CD4-positive, alpha-beta T cell treated with Interleukin-17A for 4 hours (primary cell): ENCODE measurements around the gene MBNL1.
A peak's percentile ranks its signal among the peaks of the same experiment; 100 is the strongest.
"Not testable (repeated sequence)": the region's sequence is repeated elsewhere in the genome, so short reads cannot be mapped to it uniquely, and the experiment has no call there.

Source experiments
- DNase-seq: peaks from one replicate; pipeline ENCODE4 v3.0.0-alpha.2; 2020; ENCODE audit warnings: mixed read lengths

MBNL1 gene

DNA sequence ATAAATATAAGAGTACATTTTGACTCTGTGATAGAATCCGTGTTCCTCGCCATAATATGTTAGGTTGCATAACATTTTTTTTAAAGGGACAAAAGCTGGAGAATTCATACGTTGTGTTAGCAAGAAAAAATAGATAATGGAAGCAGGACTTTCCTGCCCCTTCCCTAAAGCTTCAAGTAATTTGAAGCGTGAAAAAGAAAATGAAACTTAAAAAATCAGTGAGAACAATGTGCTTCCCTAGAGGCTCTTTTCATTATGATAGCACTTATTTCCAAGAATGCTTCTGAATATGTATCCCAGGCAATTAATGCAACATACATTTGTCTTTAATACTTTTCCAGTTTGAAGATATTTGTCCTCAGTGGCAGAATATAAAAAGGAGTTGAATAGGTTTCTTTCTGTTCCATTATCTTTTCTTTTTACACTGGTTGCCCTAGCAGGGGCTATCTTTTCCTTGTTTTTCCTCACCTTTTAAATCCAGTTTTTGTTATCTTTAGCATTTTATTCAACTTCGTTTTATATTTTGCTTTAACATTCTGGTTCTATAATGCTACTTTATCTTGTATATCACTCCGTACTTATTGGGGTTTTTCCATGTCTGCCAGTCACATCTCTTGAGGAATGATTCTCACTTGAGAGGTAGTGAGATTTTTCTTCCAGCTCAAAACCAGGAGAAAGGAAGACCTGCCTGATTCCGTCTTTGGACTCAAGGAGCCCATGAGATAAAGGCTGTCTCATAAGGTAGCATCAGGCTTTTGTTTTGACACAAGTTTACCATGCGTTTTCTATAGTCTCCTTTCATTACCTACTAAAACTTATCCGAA, 113.8 kb downstream of the MBNL1 start:
- DNase-seq = no peak

DNA sequence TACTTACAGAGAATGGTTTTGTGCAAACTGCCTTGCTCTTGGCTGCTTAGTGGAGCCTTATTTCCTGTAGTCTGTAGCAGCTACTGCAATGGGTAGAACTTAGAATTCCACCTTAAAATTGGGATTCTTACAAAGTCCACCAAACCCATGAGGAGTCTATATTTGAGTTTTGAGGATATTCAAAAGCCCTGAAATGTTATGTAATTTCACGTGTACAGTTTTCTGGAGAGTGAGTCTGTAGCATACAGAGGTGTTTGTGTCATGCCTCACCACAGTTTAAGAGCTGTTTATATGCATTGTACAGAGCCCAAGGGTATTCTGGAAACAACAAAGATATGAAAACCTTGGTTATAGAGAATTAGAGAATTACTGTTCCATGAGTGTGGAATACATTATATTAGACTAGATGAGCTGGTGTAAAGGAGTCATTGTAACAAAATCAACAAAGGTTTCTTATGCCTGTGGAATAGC, 114.4 kb downstream of the MBNL1 start:
- no peak for DNase-seq

DNA sequence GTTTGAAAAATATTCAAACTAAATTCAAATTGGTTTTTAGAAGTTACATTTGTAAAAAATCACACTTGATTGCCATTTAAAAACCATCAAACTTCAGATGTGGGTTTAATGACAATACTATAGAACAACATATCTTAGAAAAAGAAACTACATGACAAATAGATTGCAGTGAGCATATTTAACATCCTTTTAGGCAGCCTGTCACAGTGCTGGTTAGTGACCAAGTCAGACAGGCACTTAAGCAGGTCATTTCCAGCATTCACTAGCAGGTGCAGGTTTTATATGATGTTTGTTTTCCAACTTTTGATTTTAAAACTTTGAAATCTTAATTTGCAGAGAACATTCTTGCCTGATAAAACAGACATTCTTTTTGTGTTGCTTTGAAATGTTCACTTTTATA, 115.7 kb downstream of the MBNL1 start:
- DNase-seq = no peak

DNA sequence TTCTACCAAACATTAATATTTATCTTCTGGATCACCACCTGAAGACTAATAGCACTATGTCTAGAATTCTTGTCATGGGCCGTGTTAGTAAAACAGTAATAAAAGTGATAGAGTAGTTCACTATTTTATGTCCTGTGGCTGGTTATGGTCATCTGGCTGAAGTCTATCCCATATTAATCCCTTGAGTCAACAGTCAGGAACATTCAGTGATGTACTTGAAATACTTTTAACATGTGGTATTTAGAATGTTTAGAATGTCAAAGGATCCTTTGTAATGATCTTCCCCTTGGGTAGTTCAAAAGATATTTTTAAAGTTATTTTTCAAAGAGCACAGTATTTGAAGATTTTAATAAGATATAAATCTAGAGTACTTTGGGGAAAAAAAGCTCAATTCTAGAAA, 117.0 kb downstream of the MBNL1 start:
- DNase-seq = no peak

- DNase-seq = no peak
Observed at GRCh38 chr3:152386208-152386607, 117.5 kb downstream of the MBNL1 start.

GRCh38 chr3:152388631-152389030, 119.9 kb downstream of the MBNL1 start:
- DNase-seq = no peak

DNA sequence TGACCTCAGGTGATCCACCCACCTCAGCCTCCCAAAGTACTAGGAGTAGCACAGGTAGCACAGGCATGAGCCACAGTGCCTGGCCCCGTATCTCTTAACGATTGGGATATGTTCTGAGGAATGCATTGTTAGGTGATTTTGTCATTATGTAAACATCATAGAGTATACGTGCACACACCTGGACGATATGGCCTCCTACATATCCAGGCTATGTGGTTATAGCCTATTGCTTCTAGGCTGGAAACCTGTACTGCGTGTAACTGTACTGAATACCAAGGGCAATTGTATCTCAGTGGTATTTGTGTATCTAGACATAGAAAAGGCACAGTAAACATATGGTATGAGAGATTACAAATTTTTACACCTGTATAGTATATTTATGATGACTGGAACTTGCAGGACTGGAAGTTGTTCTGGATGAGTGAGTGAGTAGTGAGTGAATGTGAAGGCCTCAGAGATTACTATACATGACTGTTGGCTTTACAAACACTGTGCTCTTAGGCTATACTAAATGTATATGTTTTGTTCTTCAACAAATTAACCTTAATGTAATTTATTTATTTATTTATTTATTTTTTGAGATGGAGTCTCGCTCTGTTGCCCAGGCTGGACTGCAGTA, 120.7 kb downstream of the MBNL1 start:
- DNase-seq = no peak

- DNase-seq = no peak
Observed at GRCh38 chr3:152390647-152391046, 121.9 kb downstream of the MBNL1 start.

GRCh38 chr3:152391671-152392070, 122.9 kb downstream of the MBNL1 start:
- DNase-seq = no peak

DNA sequence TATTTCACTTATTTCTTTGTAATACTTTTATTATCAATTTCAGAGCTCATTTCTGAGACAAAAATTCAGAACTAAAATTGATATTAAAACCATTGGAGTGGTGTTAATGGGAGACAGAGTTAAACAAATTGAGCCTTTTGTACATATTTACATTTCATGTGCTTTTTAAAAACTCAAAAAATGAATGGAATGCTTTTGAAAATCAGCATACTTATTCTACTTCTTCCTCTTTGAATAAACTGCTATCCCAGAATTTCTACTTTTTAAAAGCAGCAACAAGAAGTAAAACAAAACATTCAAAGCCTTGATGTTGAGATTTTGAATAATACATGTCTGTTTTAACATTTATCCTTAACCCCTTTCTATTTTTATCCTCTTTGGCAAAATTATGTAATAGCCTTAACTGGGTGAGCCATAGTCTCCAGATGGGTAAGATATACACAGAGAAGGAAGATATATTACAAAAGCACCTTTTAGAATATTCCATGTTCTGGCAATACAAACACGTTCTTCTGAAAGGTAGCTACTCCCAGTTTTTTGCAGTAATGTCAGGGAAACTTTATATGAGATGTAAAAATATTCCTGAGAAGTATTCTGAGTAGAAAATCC, 123.6 kb downstream of the MBNL1 start:
- no peak for DNase-seq

DNA sequence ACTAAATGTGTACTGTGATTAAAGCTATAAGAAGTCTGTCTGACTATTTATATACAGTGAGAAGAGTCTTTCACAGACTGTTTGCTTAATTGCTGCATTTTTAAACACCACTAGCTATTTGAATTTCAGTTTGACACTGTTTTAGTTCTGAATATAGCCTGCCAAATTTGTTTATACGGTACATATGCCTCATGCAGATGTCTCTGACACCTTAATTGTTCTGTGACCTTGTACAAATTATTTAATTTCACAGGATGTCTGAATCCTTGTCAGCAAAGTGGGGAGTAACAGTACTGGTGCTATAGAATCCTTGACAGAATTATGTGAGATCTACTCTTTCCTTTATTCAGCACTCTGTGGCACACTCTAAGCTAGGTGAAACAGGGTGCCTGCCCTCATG, 125.5 kb downstream of the MBNL1 start:
- DNase-seq = no peak

DNA sequence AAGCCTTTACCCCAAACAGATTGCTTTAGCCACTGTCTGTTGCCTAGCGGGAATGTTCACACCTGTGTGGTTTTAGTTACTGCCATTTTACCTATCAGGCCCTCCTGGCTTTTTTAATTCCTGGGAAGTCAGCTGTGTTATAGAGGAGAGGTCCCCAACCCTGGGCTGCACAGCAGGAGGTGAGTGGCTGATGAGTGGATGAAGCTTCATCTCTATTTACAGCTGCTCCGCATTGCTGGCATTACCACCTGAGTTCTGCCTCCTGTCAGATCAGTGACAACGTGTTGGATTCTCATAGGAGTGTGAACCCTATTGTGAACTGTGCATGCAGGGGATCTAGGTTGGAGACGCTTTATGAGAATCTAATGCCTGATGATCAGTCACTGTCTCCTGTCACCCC, 127.0 kb downstream of the MBNL1 start:
- DNase-seq = no peak

DNA sequence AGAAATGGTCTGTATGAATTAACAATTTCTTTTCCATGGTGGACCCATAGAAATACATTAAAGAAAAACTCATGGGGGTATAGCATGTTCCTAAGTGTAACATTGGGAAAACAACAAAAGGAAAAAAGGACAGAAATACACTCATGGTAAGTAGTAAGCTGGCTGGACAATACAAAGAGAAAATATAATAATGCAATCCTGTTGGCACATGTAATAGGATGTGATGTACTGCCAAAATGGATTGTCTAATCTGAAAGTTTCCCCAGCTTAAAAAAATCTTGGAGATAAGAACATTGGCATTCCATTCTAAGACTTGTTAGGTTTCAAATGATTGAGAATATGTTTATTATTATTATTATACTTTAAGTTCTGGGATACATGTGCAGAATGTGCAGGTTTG, 128.1 kb downstream of the MBNL1 start:
- DNase-seq = no peak

DNA sequence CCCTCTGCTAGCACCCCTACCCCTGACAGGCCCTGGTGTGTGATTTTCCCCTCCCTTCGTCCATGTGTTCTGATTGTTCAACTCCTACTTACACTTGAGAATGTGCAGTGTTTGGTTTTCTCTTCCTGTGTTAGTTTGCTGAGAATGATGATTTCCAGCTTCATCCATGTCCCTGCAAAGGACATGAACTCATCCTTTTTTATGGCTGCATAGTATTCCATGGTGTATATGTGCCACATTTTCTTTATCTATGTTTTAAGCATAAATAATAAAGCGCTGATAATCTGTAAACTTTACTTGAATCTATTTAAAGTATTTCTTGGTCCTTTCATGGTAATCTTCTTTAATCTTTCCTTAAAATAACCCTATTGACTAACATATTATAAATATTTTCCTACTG, 128.6 kb downstream of the MBNL1 start:
- DNase-seq = not testable (repeated sequence)

DNA sequence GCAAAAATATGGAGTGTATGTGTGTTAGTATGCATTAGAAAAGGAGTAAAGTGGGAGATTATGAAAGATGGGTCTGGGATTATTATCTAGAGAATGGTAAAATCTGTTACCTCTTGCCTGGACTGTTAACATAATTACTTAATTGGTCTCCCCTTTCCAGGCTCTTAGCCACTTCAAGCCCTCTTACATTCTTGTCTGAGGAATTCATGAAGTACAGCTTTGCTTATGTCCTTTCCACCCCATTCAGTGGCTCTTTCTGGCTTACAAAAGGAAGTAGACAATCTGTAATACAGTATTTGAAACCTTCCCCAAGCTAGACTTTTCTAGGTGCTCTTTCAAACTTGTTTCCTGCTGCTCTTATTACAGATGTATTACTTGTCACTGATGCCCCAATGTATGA, 129.8 kb downstream of the MBNL1 start:
- DNase-seq = no peak

- peak; percentile 33 for DNase-seq
Observed at GRCh38 chr3:152399374-152399773, 130.6 kb downstream of the MBNL1 start.

DNA sequence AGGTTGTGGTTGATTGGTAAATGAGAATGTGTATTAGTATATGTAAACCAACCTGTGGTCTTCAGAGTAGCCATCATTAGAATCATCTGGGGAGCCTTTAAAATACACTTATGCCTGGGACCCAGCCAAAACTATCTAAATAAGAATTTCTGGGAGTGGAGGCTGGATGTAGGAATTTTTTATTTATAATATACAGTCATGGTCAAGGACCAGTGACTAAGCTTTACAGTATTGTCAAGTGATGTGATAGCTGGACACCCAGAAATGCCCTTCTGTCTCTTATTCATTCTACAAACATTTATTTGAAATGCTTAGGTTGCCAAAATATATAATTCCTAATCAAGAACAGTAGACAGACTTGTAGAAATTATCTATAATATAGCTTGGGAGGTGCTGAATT, 132.2 kb downstream of the MBNL1 start:
- no peak for DNase-seq

GRCh38 chr3:152402695-152403451, 134.1 kb downstream of the MBNL1 start:
- no peak for DNase-seq

DNA sequence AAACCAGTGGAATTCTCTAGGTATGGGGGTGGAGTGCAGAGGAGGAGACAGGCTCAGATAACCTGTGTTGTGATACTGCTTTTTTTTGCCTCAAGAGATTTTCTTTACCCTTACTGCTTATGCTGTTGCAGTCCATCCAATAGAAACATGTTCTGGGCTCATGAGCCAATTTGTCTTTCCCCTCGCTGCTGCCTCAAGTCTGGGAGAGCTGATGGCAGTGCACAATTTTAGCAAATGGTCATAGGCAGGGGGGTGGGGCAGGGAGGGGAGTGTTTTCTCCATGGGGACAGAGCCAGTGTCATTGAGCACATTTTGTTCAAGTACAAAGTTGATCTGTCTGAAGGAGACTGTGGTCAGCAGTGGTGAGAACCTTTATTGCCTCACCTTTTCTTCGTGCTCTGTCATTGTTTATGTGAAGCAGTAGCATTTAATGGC, 134.9 kb downstream of the MBNL1 start:
- DNase-seq = no peak

DNA sequence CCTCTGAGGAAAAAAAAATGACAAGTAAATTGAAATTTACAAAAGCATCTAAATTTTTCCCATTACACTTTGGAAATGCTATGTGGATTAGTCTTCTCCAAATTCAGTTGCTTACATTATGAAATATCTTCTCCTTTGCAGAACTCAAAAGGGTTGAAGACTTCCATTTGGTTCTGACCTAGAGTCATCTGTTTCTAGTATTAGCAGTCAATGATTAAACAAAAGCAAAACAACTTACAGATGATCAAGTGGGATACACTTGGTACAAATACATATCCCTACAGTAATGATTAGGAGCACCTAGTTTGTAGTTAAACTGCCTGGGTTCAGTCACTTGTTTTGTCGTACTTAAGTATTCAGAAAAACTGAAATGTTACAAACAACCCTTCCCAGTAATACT, 136.2 kb downstream of the MBNL1 start:
- no peak for DNase-seq

DNA sequence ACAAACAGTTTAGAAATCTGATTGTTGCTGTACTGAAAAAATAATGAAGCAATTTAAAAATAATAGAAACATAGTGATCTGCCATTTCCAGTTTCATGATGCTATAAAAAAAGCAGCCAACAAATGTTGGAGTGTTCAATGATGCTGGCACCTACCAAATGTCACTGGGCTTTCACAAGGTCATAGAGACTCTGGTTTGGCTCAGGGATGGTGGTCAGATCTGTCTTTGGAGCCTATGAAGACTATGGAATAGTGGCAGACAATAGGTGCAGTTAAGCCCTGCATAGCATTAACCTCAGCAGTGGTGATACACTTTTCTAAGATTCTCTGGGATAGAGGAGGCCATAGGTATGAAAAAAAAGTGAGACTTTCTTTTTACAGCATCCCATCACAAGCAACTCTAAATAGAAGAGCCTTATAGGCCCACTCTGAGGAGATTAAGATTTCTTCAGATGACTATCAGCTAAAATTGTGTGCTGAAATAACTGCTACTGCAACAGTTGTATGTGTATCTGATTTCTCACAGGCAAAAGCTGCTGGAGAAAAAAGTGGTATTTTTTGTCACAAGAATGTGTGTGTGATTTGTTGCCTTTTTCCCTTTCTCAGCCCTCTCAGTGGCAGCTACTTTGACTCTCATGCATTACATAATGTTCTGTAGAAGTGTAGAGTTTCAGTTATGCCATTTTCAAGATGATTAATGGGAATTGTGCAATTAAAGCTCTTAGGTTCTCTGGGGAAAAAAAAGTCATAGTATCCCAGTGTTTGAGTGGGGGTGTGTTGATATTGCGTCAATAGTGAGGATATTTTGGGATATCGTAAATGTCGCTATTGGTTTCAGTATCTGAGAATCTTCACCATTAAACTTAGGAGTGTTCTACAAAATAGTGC, 137.4 kb downstream of the MBNL1 start:
- DNase-seq = no peak

DNA sequence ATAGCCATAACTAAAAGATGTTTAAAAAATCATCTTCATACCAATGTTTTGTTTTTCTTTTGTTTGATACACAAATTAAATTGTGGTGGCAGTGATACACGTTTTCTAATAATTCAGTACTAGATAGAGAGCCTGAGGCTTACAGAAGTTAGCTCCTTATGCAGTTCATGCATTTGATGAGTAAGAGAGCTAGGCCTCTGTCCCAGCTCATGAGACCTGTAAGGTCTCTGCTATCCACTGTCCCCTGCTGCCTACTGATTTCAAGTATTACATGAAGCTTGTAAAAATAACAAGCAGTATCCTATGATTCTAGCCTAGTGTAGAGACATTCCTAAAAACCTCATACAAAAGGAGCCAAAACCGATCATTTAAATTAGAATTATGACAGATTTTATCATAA, 144.5 kb downstream of the MBNL1 start:
- no peak for DNase-seq
